ENCODE results near the gene SKOR1. TPM values are rescaled to one million over a fixed set of nuclear protein-coding genes. Genes with fewer than 3 reads are reported as not detected.

Gene SKOR1
- total and polyA plus RNA-seq, 7 donors, result 0.06 to 0.48 (median 0.13) TPM

DNA sequence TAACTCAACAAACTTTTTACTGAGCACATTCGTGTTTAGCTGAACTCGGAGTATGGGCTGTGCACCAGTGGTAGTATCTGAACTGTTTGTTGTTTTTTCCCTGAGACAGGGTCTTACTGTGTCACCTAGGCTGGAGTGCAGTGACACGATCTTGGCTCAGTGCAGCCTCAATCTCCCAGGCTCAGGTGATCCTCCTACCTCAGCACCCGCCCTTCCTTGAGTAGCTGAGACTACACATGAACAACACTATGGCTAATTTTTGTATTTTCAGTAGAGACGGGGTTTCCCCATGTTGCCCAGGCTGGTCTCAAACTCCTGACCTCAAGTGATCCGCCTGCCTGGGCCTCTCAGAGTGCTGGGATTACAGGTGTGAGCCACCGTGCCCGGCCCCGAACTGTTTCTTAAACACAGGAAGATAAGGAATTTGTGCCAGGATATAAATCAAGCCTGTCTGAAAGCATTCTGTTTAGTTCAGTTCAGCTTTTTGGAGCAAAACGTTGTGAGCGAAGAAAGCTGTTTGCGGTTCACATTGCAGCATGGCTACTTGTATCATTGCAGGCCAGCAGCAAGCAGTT is 40.4 kb upstream of the SKOR1 start:
- Histone ChIP-seq H3K27ac (no peak overlapping the region), H3K4me3 (no peak overlapping the region), H3K36me3 (ENCODE audit: insufficient read depth in 1 of 2, low read depth in 1 of 2) (no peaks in the 10 kb centered on the region), H3K27me3 (ENCODE audit: insufficient read depth in 3 of 3, low read length in 2 of 3) (no peaks in the 10 kb centered on the region), H3K4me1 (no peaks in the 10 kb centered on the region), H3K9me3 (no peaks in the 10 kb centered on the region)
- TF ChIP-seq, protein P1, sequence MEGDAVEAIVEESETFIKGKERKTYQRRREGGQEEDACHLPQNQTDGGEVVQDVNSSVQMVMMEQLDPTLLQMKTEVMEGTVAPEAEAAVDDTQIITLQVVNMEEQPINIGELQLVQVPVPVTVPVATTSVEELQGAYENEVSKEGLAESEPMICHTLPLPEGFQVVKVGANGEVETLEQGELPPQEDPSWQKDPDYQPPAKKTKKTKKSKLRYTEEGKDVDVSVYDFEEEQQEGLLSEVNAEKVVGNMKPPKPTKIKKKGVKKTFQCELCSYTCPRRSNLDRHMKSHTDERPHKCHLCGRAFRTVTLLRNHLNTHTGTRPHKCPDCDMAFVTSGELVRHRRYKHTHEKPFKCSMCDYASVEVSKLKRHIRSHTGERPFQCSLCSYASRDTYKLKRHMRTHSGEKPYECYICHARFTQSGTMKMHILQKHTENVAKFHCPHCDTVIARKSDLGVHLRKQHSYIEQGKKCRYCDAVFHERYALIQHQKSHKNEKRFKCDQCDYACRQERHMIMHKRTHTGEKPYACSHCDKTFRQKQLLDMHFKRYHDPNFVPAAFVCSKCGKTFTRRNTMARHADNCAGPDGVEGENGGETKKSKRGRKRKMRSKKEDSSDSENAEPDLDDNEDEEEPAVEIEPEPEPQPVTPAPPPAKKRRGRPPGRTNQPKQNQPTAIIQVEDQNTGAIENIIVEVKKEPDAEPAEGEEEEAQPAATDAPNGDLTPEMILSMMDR (IDR thresholded peaks at IDR 0.05), result no peak
- no peak for DNase-seq
- no peak for ATAC-seq
- intact Hi-C loops (cut with DNase I), result loop anchor here in 1 of 2 donors (1.0 kb wide), 1 partner anchor 16 kb away; no protein-coding TSS in a partner anchor
- 88 to 89% (median 89%) methylated on average over 12 of the region's 12 CpGs for WGBS, 3 donors

DNA sequence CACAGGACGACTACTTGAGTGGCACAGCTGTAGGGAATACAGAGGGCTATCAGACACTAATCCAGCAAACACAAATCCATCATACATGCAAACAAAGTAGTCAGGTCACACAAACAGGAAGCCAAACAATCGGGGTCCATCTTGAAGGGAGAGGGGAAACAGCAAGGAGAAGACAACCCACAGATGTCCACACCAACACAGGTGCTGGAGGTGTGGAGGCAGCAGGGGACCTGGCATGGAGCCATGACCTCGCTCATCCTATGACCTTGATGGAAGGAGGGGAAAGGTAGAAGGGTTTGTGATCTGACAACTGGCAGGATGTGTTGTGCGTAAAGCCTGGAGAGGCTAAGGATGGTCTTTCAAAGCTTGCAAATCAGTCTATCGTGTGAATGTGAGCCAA is 39.9 kb upstream of the SKOR1 start:
- ATAC-seq (no peak), DNase-seq (no peak)
- Histone ChIP-seq H3K36me3 (ENCODE audit: insufficient read depth in 1 of 2, low read depth in 1 of 2) (no peaks in the 10 kb centered on the region), H3K4me1 (no peaks in the 10 kb centered on the region), H3K27ac (no peak overlapping the region), H3K27me3 (ENCODE audit: insufficient read depth in 3 of 3, low read length in 2 of 3) (no peaks in the 10 kb centered on the region), H3K4me3 (no peak overlapping the region), H3K9me3 (no peaks in the 10 kb centered on the region)
- 81 to 88% (median 87%) methylated on average over 5 of the region's 5 CpGs for WGBS, 3 donors
- TF ChIP-seq, protein P1 (IDR thresholded peaks at IDR 0.05), result no peak
- intact Hi-C loops (cut with DNase I), result loop anchor here in 1 of 2 donors (1.0 kb wide), 1 partner anchor 16 kb away; no protein-coding TSS in a partner anchor

DNA sequence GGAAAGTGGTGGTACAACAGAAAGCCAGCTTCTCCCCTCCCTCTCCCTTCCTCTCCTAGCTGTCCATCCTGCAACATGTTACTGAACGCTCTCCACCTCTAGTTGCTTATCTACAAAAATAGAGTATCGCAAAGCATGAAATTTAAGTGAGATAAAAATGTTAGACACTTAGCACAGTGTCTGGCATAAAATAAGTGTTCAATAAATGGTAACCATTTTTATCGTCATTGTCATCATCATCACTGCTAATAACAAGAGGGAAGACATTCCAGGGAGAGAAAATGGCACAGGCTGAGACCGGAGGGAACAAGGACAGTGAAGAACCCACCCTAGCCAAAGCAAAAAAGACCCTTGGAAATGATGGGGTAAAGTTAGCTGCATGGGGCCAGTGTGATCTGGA is 38.7 kb upstream of the SKOR1 start:
- Histone ChIP-seq H3K36me3 (ENCODE audit: insufficient read depth in 1 of 2, low read depth in 1 of 2) (no peaks in the 10 kb centered on the region), H3K4me1 (no peaks in the 10 kb centered on the region), H3K27ac (no peak overlapping the region), H3K9me3 (no peaks in the 10 kb centered on the region), H3K4me3 (no peak overlapping the region), H3K27me3 (ENCODE audit: insufficient read depth in 3 of 3, low read length in 2 of 3) (no peaks in the 10 kb centered on the region)
- TF ChIP-seq, protein P1 (IDR thresholded peaks at IDR 0.05), result no peak
- no peak for ATAC-seq
- WGBS, 3 donors, result 97 to 99% (median 98%) methylated on average over 4 of the region's 4 CpGs
- intact Hi-C loops (cut with DNase I), result no loop called here
- DNase-seq, result no peak

DNA sequence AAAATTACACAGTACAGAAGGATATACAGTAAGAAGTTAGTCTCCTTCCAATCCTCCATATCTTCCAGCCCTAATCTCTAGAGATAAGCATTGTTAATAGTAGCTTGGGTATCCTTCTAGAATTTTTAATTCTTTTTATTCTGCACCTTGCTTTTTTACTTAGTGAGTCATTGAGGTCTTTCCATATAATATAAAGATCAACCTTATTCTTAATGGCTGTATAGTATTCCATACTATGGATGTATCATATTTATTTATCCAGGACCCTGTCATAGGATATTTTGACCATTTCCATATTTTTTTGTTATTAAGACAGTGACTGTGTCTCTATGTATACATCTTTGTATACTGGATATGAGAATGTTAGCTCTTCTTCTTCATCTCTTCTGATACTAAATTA is 36.3 kb upstream of the SKOR1 start:
- TF ChIP-seq, protein P1 (IDR thresholded peaks at IDR 0.05), result no peak
- H3K27ac ChIP-seq, result no peak overlapping the region
- ATAC-seq, result no peak
- no peak overlapping the region for H3K4me3 ChIP-seq
- no peaks in the 10 kb centered on the region for H3K9me3 ChIP-seq
- no peak for DNase-seq
- H3K4me1 ChIP-seq, result no peaks in the 10 kb centered on the region
- intact Hi-C loops (cut with DNase I), result no loop called here
- H3K27me3 ChIP-seq (ENCODE audit: insufficient read depth in 3 of 3, low read length in 2 of 3), result no peaks in the 10 kb centered on the region
- H3K36me3 ChIP-seq (ENCODE audit: insufficient read depth in 1 of 2, low read depth in 1 of 2), result no peaks in the 10 kb centered on the region
